ENCODE results near the gene DCPS.
"Not testable (repeated sequence)": the region's sequence is repeated elsewhere in the genome, so short reads cannot be mapped to it uniquely, and the experiment has no call there.

The DCPS gene

GRCh38 chr11:126390272-126390867 is 86.5 kb downstream of the DCPS start:
- peaks cover 21% of the 10 kb centered on the region for H3K4me1 ChIP-seq (ENCODE audit: control insufficient read depth, insufficient read depth, low read length)
- H3K9me3 ChIP-seq (ENCODE audit: control insufficient read depth, low read length): no peaks in the 10 kb centered on the region
- H3K27me3 ChIP-seq (ENCODE audit: control insufficient read depth, insufficient read depth, low read length): no peaks in the 10 kb centered on the region
- no peak overlapping the region for H3K9ac ChIP-seq (ENCODE audit: low read length)
- no peak overlapping the region for H3K4me3 ChIP-seq (ENCODE audit: low read length)
- H3K36me3 ChIP-seq (ENCODE audit: control insufficient read depth, insufficient read depth, low read length): no peaks in the 10 kb centered on the region

GRCh38 chr11:126391286-126391954 is 87.6 kb downstream of the DCPS start:
- no peaks in the 10 kb centered on the region for H3K9me3 ChIP-seq (ENCODE audit: control insufficient read depth, low read length)
- H3K4me1 ChIP-seq (ENCODE audit: control insufficient read depth, insufficient read depth, low read length): peaks cover 15% of the 10 kb centered on the region
- no peak overlapping the region for H3K9ac ChIP-seq (ENCODE audit: low read length)
- no peaks in the 10 kb centered on the region for H3K27me3 ChIP-seq (ENCODE audit: control insufficient read depth, insufficient read depth, low read length)
- H3K4me3 ChIP-seq (ENCODE audit: low read length): no peak overlapping the region
- no peaks in the 10 kb centered on the region for H3K36me3 ChIP-seq (ENCODE audit: control insufficient read depth, insufficient read depth, low read length)

GRCh38 chr11:126391970-126392632 is 88.2 kb downstream of the DCPS start:
- H3K4me3 ChIP-seq (ENCODE audit: low read length): no peak overlapping the region
- no peaks in the 10 kb centered on the region for H3K9me3 ChIP-seq (ENCODE audit: control insufficient read depth, low read length)
- no peak overlapping the region for H3K9ac ChIP-seq (ENCODE audit: low read length)
- peaks cover 8% of the 10 kb centered on the region for H3K4me1 ChIP-seq (ENCODE audit: control insufficient read depth, insufficient read depth, low read length)
- no peaks in the 10 kb centered on the region for H3K36me3 ChIP-seq (ENCODE audit: control insufficient read depth, insufficient read depth, low read length)
- no peaks in the 10 kb centered on the region for H3K27me3 ChIP-seq (ENCODE audit: control insufficient read depth, insufficient read depth, low read length)

- H3K4me3 ChIP-seq (ENCODE audit: low read length): no peak overlapping the region
- H3K4me1 ChIP-seq (ENCODE audit: control insufficient read depth, insufficient read depth, low read length): peaks cover 7% of the 10 kb centered on the region
- no peaks in the 10 kb centered on the region for H3K9me3 ChIP-seq (ENCODE audit: control insufficient read depth, low read length)
- no peaks in the 10 kb centered on the region for H3K27me3 ChIP-seq (ENCODE audit: control insufficient read depth, insufficient read depth, low read length)
- H3K9ac ChIP-seq (ENCODE audit: low read length): no peak overlapping the region
- H3K36me3 ChIP-seq (ENCODE audit: control insufficient read depth, insufficient read depth, low read length): no peaks in the 10 kb centered on the region
Measured at GRCh38 chr11:126392633-126393013, 88.8 kb downstream of the DCPS start.

GRCh38 chr11:126393143-126393542 is 89.3 kb downstream of the DCPS start:
- Histone ChIP-seq H3K27me3 (ENCODE audit: control insufficient read depth, insufficient read depth, low read length) (no peaks in the 10 kb centered on the region), H3K4me3 (ENCODE audit: low read length) (no peak overlapping the region), H3K4me1 (ENCODE audit: control insufficient read depth, insufficient read depth, low read length) (peaks cover 7% of the 10 kb centered on the region), H3K9me3 (ENCODE audit: control insufficient read depth, low read length) (no peaks in the 10 kb centered on the region), H3K36me3 (ENCODE audit: control insufficient read depth, insufficient read depth, low read length) (no peaks in the 10 kb centered on the region), H3K9ac (ENCODE audit: low read length) (no peak overlapping the region)

- Histone ChIP-seq H3K4me3 (ENCODE audit: low read length) (no peak overlapping the region), H3K4me1 (ENCODE audit: control insufficient read depth, insufficient read depth, low read length) (peaks cover 7% of the 10 kb centered on the region), H3K9me3 (ENCODE audit: control insufficient read depth, low read length) (no peaks in the 10 kb centered on the region), H3K36me3 (ENCODE audit: control insufficient read depth, insufficient read depth, low read length) (no peaks in the 10 kb centered on the region), H3K9ac (ENCODE audit: low read length) (no peak overlapping the region), H3K27me3 (ENCODE audit: control insufficient read depth, insufficient read depth, low read length) (no peaks in the 10 kb centered on the region)
Measured at GRCh38 chr11:126394036-126394435, 90.2 kb downstream of the DCPS start.

- H3K36me3 ChIP-seq (ENCODE audit: control insufficient read depth, insufficient read depth, low read length); H3K27me3 ChIP-seq (ENCODE audit: control insufficient read depth, insufficient read depth, low read length); H3K9me3 ChIP-seq (ENCODE audit: control insufficient read depth, low read length); H3K9ac ChIP-seq (ENCODE audit: low read length); H3K4me3 ChIP-seq (ENCODE audit: low read length); H3K4me1 ChIP-seq (ENCODE audit: control insufficient read depth, insufficient read depth, low read length): not testable (repeated sequence)
Measured at GRCh38 chr11:126394634-126395072, 90.8 kb downstream of the DCPS start.
